GM12874 (cell line): ENCODE measurements around the gene RAB4A.

Experiments used
- TF ChIP-seq, protein P1 (sequence below): IDR thresholded peaks from 2 replicates; pipeline ENCODE4 v1.5.1; 2011; ENCODE audit warnings: low read depth, mild to moderate bottlenecking, control low read depth, low read length, moderate library complexity; ENCODE audit not compliant: insufficient read depth

Gene RAB4A

DNA sequence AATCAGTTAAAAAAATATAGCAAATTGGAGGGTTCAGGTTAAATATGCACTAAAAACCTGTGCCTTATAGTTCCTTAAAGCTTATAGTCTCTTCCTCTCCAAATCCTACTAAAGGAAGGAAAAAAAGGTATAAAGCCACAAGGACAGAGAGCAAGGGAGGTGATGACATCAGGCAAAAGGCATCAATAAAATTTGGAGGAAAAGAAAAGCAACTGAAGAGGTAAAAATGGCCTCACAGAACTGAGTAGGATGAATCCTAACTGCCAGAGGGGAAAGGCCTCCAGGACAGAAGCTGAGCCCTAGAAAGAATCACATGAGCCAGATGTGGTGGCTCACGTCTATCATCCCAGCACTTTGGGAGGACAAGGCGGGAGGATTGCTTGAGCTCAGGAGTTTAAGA is 63.8 kb downstream of the RAB4A start:
- TF ChIP-seq, protein P1, sequence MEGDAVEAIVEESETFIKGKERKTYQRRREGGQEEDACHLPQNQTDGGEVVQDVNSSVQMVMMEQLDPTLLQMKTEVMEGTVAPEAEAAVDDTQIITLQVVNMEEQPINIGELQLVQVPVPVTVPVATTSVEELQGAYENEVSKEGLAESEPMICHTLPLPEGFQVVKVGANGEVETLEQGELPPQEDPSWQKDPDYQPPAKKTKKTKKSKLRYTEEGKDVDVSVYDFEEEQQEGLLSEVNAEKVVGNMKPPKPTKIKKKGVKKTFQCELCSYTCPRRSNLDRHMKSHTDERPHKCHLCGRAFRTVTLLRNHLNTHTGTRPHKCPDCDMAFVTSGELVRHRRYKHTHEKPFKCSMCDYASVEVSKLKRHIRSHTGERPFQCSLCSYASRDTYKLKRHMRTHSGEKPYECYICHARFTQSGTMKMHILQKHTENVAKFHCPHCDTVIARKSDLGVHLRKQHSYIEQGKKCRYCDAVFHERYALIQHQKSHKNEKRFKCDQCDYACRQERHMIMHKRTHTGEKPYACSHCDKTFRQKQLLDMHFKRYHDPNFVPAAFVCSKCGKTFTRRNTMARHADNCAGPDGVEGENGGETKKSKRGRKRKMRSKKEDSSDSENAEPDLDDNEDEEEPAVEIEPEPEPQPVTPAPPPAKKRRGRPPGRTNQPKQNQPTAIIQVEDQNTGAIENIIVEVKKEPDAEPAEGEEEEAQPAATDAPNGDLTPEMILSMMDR: no peak

DNA sequence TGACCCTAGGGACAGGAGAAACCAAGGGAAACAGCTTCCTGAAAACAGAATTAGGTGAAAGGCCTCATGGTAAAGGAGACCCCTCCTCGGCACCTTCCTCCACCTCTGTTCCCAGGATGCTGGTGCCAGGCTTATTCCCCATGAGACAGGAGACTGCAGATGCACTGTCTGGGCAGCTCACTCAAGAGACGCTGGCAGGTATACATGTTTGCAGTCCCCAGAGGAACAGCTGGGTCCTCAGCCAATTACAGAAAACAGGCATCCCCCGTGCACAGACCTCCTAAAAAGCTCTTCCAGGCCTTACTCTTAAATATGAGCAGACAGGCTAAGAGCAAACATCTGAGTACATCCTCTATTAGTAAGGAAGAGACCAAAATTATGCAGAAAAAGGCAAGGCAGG is 65.4 kb downstream of the RAB4A start:
- TF ChIP-seq, protein P1: no peak

DNA sequence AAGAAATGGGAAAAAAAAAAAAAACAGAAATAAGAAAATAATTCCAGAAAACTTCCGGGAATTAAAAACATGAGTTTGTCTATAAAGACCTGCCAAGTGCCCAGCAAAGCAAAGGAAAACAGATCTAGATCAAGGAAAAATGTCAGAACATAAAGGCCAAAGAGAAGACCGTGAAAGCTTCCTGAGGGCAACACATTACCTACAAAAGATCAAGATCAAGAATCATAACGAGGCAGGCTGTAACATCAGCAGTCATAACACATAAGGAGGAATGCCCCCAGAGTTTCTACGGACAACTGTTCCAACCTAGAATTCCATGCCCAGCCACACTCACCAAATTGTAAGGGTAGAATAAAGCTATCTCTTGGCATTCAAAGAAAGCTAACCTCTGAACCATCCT is 68.2 kb downstream of the RAB4A start:
- TF ChIP-seq, protein P1: no peak

DNA sequence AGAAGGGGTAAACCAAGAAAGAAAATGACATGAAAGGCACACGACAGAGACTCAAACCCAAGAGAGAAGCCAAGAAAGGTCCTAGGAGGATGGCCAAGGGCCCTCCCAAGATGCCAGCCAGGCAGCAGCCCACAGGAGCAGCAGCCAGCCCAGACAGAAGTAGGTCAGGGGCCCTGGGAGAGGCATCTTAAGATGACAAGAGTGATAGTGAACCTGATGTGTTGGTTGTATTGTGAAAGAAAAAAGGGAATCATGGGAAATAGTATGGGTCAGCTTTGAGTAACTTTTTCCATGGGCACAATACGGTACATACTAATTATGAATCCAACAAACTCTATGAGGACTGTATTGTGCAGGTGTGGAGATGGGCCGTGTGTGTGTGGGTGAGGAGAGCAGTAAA is 68.6 kb downstream of the RAB4A start:
- TF ChIP-seq, protein P1: no peak

DNA sequence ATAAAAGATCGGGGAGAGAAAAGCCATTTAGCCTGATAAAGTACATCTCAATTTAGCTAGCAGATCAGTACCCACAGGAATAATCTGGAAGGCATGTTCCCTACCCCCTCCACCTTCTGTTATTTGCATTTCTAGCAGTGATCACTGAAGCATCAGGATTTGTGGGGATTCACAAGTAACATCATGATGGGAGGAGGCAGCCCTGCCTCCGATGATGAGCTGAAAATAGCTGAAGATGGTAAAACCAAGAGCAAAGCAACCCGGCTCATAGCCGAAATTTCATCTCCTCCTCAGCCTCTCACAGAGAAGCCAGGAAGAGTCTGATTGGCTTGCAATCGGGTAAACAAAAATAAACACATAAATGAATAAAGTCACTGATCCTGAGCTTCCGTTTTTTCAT is 69.6 kb downstream of the RAB4A start:
- TF ChIP-seq, protein P1: no peak

DNA sequence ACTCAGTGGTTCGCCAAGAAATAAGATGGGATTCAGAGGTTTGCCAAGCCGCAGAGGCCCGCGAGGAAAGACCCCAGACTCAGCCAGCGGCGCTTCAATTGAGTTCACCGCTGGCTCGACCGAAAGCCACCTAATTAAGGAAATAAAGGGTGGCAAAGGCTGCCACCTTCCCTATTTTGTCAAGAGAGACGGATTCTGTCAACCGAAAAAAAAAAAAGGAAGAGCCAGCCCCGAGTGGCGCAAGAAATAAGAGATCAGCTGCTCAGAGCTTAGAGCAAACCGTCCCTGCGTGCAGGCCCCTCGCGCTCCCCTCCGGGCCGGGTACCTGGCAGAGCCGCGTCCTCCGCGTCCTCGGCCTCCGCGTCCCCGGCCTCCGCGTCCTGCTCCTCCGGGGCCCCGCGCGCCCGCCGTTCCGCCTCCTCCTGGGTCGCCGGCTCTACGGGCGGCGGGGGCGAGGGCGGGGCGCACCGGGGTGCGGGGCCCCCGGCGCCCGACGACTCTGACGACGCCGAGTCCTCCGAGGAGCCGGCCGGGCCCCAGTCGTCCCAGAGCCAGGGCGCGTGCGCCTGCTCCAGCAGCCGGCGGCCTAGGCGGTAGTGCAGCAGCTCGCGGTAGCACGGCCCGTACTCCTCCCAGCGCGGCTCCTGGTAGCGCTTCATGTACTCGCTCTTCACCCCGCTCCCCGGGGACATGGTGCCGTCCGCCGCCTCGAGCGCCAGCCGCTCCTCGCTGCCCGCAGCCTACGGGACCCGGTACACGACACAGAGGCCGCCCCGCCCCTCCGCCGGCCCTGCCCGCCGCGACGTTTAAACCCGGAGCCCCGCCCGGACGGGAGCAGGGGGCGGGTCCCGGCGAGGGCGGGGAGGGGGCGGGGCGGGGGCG is 71.1 kb downstream of the RAB4A start:
- TF ChIP-seq, protein P1: no peak

DNA sequence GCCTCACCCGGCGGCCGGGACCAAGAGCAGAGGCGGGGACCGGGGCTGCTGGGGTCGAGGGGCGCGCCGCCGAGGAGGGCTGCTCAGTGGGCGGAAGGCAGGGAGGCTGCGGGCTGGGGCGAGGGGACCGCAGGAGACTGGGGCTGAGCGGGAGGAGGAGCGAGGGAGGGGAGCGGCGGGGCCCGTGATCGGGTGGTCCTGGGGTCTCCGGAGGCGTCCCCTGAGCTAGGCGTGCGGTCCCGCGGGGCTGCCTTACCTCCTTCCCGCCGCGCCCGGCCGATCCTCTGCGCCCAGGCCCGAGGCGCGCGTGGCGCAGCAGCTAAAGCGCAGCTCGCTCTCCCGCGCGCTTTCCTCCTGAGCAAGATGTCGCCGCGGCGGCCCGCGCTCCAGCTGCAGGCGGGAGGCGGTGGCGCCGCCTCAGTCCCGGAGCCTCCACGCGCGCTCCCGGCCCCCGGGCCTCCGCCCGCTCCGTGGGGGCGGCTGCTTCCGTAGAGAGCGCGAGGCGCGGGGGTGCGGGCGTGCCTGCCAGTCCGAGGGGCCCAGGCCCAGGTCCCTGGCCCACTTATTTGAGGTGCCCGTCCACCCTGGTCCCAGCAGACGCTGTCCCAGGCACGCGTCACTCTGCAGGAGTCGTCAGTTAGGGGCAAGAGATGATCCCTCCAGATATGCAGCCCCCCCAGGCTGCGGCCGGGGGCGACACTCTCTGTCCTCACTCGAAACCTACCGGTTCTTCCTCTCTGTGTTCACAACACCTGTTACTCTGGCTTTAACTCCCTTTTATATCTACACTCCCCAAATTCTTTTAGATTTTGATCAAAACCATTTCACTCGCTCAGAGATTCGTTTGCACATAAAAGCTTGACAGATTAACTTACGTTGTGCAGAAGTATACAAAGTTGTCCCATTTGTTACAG is 72.0 kb downstream of the RAB4A start, which contains the start of gene CCSAP:
CCSAP (minus strand) TSS at position 392 of the 914 bp plus-strand sequence. CDS start 582 bp downstream, outside the sequence.
- TF ChIP-seq, protein P1: no peak
